ENCODE data around the gene ALG14.

- TF ChIP-seq, protein P1, sequence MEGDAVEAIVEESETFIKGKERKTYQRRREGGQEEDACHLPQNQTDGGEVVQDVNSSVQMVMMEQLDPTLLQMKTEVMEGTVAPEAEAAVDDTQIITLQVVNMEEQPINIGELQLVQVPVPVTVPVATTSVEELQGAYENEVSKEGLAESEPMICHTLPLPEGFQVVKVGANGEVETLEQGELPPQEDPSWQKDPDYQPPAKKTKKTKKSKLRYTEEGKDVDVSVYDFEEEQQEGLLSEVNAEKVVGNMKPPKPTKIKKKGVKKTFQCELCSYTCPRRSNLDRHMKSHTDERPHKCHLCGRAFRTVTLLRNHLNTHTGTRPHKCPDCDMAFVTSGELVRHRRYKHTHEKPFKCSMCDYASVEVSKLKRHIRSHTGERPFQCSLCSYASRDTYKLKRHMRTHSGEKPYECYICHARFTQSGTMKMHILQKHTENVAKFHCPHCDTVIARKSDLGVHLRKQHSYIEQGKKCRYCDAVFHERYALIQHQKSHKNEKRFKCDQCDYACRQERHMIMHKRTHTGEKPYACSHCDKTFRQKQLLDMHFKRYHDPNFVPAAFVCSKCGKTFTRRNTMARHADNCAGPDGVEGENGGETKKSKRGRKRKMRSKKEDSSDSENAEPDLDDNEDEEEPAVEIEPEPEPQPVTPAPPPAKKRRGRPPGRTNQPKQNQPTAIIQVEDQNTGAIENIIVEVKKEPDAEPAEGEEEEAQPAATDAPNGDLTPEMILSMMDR (IDR thresholded peaks at IDR 0.05), result no peak
- TF ChIP-seq POLR2A (IDR thresholded peaks at IDR 0.05), result no peak
Measured at GRCh38 chr1:94928293-94928939, 144.3 kb downstream of the ALG14 start.

All from thyroid gland (tissue), 4 donors.